ENCODE results near the gene AP3S1.

The AP3S1 gene

DNA sequence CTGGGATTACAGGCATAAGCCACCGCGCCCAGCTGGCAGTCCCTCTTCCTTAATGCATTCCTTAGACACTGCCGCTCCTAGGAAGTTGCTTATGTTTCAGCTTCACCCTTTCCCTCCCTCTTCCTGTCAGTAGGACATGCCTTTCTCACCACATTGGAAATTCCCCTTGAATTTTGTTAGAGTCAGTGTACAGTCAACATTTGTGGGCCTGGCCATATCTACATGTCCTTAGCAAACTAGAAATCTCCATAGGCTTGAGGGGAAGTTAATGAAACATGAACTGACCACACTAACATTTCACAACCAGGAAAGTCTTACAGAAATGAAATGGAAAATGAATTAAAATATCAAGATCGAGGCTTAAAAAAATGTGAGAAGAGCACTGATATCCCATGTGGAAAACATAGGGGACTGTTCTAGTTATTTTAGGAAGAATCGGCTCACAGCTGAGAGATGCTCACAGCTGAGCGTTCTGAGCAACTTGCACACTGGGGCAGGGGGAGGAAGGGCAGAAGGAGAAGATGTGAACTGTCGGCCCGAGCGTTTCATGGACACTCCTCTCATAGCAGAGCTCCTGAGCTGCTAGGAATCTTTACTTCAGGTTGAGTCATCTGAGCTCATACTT is 99.4 kb downstream of the AP3S1 start:
- DNase-seq = no peak

GRCh38 chr5:115944501-115944900 is 102.8 kb downstream of the AP3S1 start:
- DNase-seq = no peak

DNA sequence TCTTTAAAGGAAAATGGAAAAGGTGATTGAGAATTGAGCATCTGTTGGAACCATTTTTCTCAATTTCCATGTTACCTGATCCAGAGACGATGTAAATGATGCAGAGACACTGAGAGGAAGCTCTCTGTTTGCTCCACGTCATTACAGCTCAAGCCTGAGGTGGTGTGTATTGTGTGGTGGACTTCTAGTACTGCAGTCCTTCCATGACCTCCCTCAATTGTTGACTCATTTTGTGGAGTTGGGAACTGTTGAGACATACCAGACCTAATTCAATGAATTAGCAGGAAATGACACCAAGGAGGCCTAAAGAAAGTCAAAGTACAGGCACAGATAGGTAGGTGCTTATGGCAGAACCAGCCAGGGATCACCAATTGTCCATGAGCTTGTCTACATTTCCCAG is 104.9 kb downstream of the AP3S1 start:
- no peak for DNase-seq

GRCh38 chr5:115947260-115947659 is 105.5 kb downstream of the AP3S1 start:
- no peak for DNase-seq

DNA sequence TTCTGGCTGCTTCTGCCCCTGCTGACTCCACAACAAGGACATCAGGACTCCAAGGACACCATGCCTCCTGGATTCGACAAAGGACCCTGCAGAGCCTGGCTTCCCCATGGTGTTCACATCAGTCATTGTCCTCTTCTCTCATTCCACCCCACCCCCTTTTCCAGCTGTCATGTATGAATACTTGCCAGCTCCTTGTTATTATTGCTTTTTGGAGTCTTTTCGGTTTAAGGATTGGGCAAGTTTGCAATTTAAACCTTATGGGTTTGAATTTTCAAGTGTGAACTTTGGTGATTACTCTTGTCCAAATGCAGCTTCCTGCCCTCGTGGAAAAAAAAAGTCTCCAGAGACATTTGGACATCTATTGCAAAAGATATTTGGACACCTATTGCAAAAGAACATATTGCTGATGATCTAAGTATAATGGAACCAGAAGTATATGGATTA is 106.4 kb downstream of the AP3S1 start:
- DNase-seq = no peak

- no peak for DNase-seq
These were observed 107.4 kb downstream of the AP3S1 start for GRCh38 chr5:115949096-115949495.

DNA sequence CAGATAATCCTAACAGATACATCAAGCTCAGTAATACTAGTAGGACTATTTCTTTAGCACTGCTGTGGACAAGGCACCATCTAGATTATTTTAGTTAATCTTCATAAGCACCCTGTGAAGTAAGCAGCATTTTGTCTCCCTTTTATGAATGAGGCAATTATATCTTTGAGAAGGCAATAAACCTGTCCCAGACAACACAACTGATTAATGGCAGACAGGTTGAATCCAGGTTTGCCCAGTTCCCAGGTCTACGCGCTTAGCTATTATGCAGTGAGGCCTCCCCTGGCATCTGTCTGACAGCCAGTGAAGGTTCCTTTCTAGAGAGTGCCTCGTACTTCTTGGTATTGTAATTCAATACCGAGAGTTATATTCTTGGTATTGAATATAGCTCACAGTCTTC is 110.9 kb downstream of the AP3S1 start:
- DNase-seq = no peak

DNA sequence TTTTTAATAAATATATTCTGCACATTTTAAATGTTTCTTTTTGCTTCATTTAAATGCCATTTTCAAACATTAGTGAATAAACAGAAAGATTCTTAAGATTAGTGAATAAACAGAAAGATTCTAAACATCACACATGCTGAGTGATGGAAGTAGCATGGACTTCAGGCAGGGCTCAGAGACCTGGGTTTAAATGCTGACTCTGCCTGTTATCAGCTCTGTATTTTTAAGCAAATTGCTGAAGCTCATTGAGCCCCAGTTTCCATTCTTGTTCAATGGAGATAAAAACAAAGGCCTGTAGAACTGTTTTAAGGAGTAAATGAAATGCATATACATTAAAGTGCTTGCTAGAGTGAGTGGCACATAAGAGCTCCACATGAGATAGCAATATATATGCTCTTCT is 112.4 kb downstream of the AP3S1 start:
- no peak for DNase-seq

GRCh38 chr5:115956957-115957356 is 115.2 kb downstream of the AP3S1 start:
- DNase-seq = no peak

- no peak for DNase-seq
These were observed 119.9 kb downstream of the AP3S1 start for GRCh38 chr5:115961381-115962238.

GRCh38 chr5:115962239-115962564 is 120.5 kb downstream of the AP3S1 start, which contains the start of gene LVRN:
TSS of gene LVRN (plus strand) at chr5:115962475. CDS start at chr5:115962618, 143 bp downstream.
- DNase-seq = no peak

DNA sequence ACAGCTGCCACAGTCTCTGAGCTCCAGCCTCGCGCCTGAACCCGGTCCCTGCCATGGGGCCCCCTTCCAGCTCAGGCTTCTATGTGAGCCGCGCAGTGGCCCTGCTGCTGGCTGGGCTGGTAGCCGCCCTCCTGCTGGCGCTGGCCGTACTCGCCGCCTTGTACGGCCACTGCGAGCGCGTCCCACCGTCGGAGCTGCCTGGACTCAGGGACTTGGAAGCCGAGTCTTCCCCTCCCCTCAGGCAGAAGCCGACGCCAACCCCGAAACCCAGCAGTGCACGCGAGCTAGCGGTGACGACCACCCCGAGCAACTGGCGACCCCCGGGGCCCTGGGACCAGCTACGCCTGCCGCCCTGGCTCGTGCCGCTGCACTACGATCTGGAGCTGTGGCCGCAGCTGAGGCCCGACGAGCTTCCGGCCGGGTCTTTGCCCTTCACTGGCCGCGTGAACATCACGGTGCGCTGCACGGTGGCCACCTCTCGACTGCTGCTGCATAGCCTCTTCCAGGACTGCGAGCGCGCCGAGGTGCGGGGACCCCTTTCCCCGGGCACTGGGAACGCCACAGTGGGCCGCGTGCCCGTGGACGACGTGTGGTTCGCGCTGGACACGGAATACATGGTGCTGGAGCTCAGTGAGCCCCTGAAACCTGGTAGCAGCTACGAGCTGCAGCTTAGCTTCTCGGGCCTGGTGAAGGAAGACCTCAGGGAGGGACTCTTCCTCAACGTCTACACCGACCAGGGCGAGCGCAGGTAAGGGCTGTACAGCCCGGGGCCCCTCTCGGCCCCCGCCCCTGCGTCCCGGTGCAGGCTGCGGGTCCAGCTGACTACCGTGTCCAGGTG is 121.0 kb downstream of the AP3S1 start:
- DNase-seq = no peak

- DNase-seq = no peak
These were observed 121.8 kb downstream of the AP3S1 start for GRCh38 chr5:115963566-115963965.

Measured in NCI-H510A (cell line).